ENCODE measurements around the gene ANXA4. TPM values are rescaled to one million over a fixed set of nuclear protein-coding genes. Genes with fewer than 3 reads are reported as not detected.

Gene ANXA4
- total RNA-seq, 4 donors from 2014 or later = 72.0 to 101 (median 82.5) TPM

DNA sequence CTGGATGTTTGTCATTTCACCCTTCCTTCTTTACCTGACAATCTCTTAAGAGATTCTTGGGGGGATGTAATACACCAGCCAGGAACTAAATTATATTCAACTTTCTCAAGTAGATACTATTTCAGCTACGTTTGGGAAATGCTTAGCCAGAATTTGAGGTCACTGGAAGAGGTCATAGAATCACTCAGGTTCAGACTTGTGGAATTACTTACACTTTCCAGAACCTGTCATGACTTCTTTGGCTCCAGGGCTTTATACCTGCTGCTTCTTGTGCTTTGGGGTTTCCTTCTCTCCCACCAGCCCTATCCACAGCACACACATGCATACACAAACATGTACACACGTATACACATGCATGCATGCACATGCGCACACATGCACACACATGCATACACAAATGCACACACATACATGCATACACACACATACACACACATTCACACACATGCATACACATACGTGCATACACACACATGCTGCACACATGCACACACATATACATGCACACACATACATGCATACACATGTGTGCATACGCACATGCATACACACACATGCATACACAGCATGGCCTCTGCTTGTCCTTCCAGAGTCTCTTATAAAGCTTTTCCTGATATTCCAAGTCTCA, 23.5 kb upstream of the ANXA4 start:
- Histone ChIP-seq H3K9me3 (no peaks in the 10 kb centered on the region), H3K4me1 (peaks cover 0 to 5% of the 10 kb centered on the region in 2 donors), H3K27ac (no peak overlapping the region), H3K4me3 (replicated peaks in 1 of 3) (no peak overlapping the region), H3K27me3 (no peaks in the 10 kb centered on the region), H3K36me3 (no peaks in the 10 kb centered on the region)
- TF ChIP-seq, protein P1, sequence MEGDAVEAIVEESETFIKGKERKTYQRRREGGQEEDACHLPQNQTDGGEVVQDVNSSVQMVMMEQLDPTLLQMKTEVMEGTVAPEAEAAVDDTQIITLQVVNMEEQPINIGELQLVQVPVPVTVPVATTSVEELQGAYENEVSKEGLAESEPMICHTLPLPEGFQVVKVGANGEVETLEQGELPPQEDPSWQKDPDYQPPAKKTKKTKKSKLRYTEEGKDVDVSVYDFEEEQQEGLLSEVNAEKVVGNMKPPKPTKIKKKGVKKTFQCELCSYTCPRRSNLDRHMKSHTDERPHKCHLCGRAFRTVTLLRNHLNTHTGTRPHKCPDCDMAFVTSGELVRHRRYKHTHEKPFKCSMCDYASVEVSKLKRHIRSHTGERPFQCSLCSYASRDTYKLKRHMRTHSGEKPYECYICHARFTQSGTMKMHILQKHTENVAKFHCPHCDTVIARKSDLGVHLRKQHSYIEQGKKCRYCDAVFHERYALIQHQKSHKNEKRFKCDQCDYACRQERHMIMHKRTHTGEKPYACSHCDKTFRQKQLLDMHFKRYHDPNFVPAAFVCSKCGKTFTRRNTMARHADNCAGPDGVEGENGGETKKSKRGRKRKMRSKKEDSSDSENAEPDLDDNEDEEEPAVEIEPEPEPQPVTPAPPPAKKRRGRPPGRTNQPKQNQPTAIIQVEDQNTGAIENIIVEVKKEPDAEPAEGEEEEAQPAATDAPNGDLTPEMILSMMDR (IDR thresholded peaks at IDR 0.05) = no peak
- no peak for TF ChIP-seq POLR2A (IDR thresholded peaks at IDR 0.05)
- intact Hi-C loops (cut with DNase I) = loop anchor here (10.0 kb wide), 3 partner anchors 74 to 704 kb away; partner anchors contain the start of genes AAK1, ANTXR1 and GFPT1
- WGBS, 2 donors = 80 to 90% methylated on average over 5 of the region's 5 CpGs
- DNase-seq = no peak

DNA sequence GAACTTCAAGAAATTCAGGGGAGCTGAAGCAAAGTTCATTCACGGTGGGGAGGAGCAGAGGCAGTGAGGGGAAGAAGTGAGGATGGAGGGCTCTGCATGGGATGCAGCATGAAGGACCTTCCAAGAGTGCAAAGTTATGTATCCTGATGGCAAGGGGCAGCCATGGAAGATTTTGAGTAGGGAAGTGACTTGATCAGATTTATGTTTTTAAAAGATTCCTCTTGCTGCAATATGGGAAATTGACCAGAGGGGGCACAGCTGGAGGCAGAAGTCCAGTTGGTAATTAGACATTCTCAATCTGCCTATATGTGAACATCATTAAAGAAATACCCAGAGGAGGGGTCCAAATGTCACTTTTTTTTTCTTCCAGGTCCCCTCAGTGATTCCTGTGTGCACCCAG, 21.5 kb upstream of the ANXA4 start:
- intact Hi-C loops (cut with DNase I) = no loop called here
- H3K27ac ChIP-seq = no peak overlapping the region
- peaks cover 0 to 3% of the 10 kb centered on the region in 2 donors for H3K4me1 ChIP-seq
- H3K27me3 ChIP-seq = no peaks in the 10 kb centered on the region
- WGBS, 2 donors = 59 to 68% methylated on average over 1 of the region's 1 CpG
- no peaks in the 10 kb centered on the region for H3K9me3 ChIP-seq
- H3K4me3 ChIP-seq (replicated peaks in 1 of 3) = no peak overlapping the region
- DNase-seq = no peak
- TF ChIP-seq, protein P1 (IDR thresholded peaks at IDR 0.05) = peak in 2 of 6 experiments; percentile 9 to 13
- TF ChIP-seq POLR2A (IDR thresholded peaks at IDR 0.05) = no peak
- H3K36me3 ChIP-seq = no peaks in the 10 kb centered on the region

DNA sequence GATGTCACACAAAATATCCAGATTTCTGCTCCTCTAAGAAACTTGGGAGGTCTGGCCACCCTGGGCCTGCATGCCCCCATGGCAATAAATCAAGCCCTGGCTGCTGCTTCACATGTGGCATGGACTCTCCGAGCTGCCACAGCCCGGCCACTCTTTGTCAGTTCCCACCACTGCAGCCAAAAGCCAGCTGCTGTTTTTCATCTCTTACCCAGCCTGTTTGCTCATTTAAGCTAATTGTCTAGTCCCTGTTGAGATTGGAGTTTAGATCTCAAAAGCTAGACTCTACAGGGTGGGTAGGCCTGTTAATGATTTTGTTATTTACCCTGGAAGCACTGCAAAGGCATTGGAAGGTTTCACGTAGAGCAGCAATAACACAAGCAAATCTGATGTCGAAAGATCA, 20.9 kb upstream of the ANXA4 start:
- H3K9me3 ChIP-seq = no peaks in the 10 kb centered on the region
- no peak for TF ChIP-seq POLR2A (IDR thresholded peaks at IDR 0.05)
- TF ChIP-seq, protein P1 (IDR thresholded peaks at IDR 0.05) = no peak
- H3K4me1 ChIP-seq = peaks cover 0 to 3% of the 10 kb centered on the region in 2 donors
- 77 to 78% methylated on average over 4 of the region's 4 CpGs for WGBS, 2 donors
- H3K27me3 ChIP-seq = no peaks in the 10 kb centered on the region
- no peak overlapping the region for H3K27ac ChIP-seq
- intact Hi-C loops (cut with DNase I) = no loop called here
- no peaks in the 10 kb centered on the region for H3K36me3 ChIP-seq
- no peak overlapping the region for H3K4me3 ChIP-seq (replicated peaks in 1 of 3)
- no peak for DNase-seq

DNA sequence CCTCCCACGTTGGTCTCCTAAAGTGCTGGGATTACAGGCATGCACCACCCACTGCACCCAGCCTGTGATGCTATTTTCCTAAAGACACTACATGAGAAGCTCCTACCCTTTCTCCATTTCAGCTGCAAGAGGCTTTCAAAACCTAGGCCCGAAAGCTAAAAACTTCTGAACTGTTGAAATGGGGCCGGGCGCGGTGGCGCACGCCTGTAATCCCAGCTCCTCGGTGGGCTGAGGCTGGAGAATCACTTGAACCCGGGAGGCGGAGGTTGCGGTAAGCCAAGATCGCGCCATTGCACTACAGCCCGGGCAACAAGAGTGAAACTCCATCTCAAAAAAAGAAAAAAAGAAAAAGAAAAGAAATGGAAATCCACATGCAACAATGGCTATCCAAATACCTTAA, 18.1 kb upstream of the ANXA4 start:
- H3K27me3 ChIP-seq = no peaks in the 10 kb centered on the region
- H3K4me1 ChIP-seq = peaks cover 0 to 3% of the 10 kb centered on the region in 2 donors
- DNase-seq = no peak
- no peaks in the 10 kb centered on the region for H3K36me3 ChIP-seq
- H3K9me3 ChIP-seq = no peaks in the 10 kb centered on the region
- intact Hi-C loops (cut with DNase I) = loop anchor here (2.0 kb wide), 1 partner anchor 93 kb away; no protein-coding TSS in a partner anchor
- 91 to 93% methylated on average over 14 of the region's 14 CpGs for WGBS, 2 donors
- TF ChIP-seq, protein P1 (IDR thresholded peaks at IDR 0.05) = no peak
- TF ChIP-seq POLR2A (IDR thresholded peaks at IDR 0.05) = no peak
- no peak overlapping the region for H3K4me3 ChIP-seq (replicated peaks in 1 of 3)
- no peak overlapping the region for H3K27ac ChIP-seq

DNA sequence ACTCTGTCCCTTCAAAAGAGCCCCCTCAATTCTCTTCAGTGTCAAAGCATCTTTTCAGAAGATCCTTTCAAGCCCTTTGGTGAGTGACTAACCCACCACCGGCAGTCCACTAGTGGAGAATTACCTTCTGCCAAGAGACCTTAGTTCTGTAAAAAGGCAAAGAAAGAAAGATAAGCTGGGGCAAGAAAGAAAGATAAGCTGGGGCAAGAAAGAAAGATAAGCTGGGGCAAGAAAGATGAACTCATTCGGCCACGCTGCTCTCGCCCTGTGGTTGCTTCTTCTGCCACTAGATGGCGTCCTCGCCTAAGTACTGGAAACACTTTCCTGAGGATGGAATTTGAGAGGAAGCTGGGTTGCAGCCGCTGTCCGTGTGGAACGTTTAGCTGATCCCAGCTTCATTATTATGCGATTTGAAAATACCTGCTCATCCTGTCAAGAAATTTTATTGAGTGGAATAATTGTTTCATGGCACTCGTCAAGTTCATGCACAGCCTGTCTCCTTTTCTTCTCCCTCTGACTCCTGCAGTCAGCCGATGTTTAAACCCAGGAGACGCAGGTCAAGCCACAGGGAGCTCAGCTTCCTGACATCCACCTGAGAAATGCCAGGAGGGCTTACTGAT, 17.3 kb upstream of the ANXA4 start:
- H3K4me3 ChIP-seq (replicated peaks in 1 of 3) = no peak overlapping the region
- peaks cover 0 to 3% of the 10 kb centered on the region in 2 donors for H3K4me1 ChIP-seq
- whole genome bisulfite sequencing, 2 donors = 3 to 6% methylated on average over 13 of the region's 13 CpGs
- H3K36me3 ChIP-seq = no peaks in the 10 kb centered on the region
- H3K9me3 ChIP-seq = no peaks in the 10 kb centered on the region
- peak; percentile 85 to 88 for DNase-seq
- no peaks in the 10 kb centered on the region for H3K27me3 ChIP-seq
- no peak overlapping the region for H3K27ac ChIP-seq
- intact Hi-C loops (cut with DNase I) = loop anchor here (2.0 kb wide), 1 partner anchor 92 kb away; no protein-coding TSS in a partner anchor
- TF ChIP-seq POLR2A (IDR thresholded peaks at IDR 0.05) = no peak
- TF ChIP-seq, protein P1 (IDR thresholded peaks at IDR 0.05) = peak; percentile 90 to 98 (median 96)

Data from thyroid gland (tissue), 4 donors.